Mucosa of stomach (tissue), 1 donor: ENCODE results near the gene LMX1A.

Experiments used
- H3K27me3 ChIP-seq: one replicate; pipeline ENCODE4 v1.7.0; 2013; ENCODE audit warnings: mild to moderate bottlenecking, low read length; ENCODE audit not compliant: control insufficient read depth, insufficient read depth
- H3K36me3 ChIP-seq: one replicate; pipeline ENCODE4 v1.7.0; 2013; ENCODE audit warnings: low read length; ENCODE audit not compliant: control insufficient read depth, insufficient read depth
- H3K4me1 ChIP-seq: one replicate; pipeline ENCODE4 v1.7.0; 2013; ENCODE audit warnings: mild to moderate bottlenecking, low read length; ENCODE audit not compliant: control insufficient read depth, insufficient read depth
- H3K4me3 ChIP-seq: one replicate; pipeline ENCODE4 v1.7.0; 2013; ENCODE audit warnings: low read length
- H3K9ac ChIP-seq: one replicate; pipeline ENCODE4 v1.7.0; 2013; ENCODE audit warnings: mild to moderate bottlenecking, low read length, moderate library complexity
- H3K9me3 ChIP-seq: one replicate; pipeline ENCODE4 v1.7.0; 2013; ENCODE audit warnings: mild to moderate bottlenecking, low read length, moderate library complexity; ENCODE audit not compliant: control insufficient read depth
- donor health status: Pancreatic carcinoma.

LMX1A gene

DNA sequence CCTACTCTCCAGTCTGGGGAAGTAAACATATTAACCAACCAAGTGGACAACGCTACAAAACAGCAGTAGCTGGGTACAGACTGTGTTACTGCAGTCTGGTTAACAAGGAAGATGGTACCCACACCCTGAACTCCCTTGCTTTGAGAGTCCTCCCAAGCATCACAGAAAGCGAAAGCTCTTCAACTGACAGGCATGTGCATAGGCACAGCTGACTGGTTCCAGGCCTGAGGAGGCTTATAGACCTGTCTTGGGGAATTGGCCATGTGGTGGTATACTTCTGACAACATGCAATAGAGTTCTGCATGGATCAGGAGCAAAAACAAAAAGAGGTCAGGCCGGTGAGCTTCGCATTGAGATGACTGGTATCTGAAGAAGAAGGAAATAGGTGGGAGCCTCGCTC is 17.4 kb downstream of the LMX1A start:
- Histone ChIP-seq H3K9ac (no peak overlapping the region), H3K9me3 (no peaks in the 10 kb centered on the region), H3K4me1 (no peaks in the 10 kb centered on the region), H3K4me3 (no peak overlapping the region), H3K27me3 (no peaks in the 10 kb centered on the region), H3K36me3 (no peaks in the 10 kb centered on the region)

- H3K9me3 ChIP-seq = no peaks in the 10 kb centered on the region
- no peaks in the 10 kb centered on the region for H3K27me3 ChIP-seq
- H3K4me3 ChIP-seq = no peak overlapping the region
- H3K9ac ChIP-seq = no peak overlapping the region
- no peaks in the 10 kb centered on the region for H3K4me1 ChIP-seq
- H3K36me3 ChIP-seq = no peaks in the 10 kb centered on the region
These were observed 26.0 kb downstream of the LMX1A start for GRCh38 chr1:165330483-165330882.

- H3K4me1 ChIP-seq = no peaks in the 10 kb centered on the region
- H3K9me3 ChIP-seq = no peaks in the 10 kb centered on the region
- H3K9ac ChIP-seq = no peak overlapping the region
- no peak overlapping the region for H3K4me3 ChIP-seq
- H3K27me3 ChIP-seq = no peaks in the 10 kb centered on the region
- no peaks in the 10 kb centered on the region for H3K36me3 ChIP-seq
These were observed 27.4 kb downstream of the LMX1A start for GRCh38 chr1:165329104-165329503.

DNA sequence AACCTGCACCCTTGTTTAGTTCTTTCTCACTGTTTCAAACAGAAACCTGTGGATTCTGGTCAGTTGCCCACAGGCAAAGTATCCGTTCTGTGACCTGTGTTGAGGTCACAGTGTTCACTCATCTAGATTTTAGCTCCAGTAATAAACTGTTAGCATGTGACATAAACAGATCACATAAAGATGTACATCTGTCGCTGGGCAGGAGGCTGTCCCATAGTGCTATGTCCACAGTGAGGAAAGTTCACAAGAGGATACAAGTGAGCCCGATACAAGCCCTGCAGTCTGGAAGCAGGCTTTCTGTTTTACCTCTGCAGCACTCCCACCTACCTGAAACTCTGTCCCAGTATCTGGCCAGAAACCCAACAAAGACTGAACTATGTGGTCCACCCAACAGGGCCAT is 28.4 kb downstream of the LMX1A start:
- Histone ChIP-seq H3K9me3 (no peaks in the 10 kb centered on the region), H3K36me3 (no peaks in the 10 kb centered on the region), H3K9ac (no peak overlapping the region), H3K4me3 (no peak overlapping the region), H3K27me3 (no peaks in the 10 kb centered on the region), H3K4me1 (no peaks in the 10 kb centered on the region)

GRCh38 chr1:165327538-165327937 is 29.0 kb downstream of the LMX1A start:
- no peaks in the 10 kb centered on the region for H3K4me1 ChIP-seq
- no peaks in the 10 kb centered on the region for H3K36me3 ChIP-seq
- no peak overlapping the region for H3K4me3 ChIP-seq
- no peaks in the 10 kb centered on the region for H3K9me3 ChIP-seq
- no peak overlapping the region for H3K9ac ChIP-seq
- no peaks in the 10 kb centered on the region for H3K27me3 ChIP-seq

- H3K36me3 ChIP-seq = no peaks in the 10 kb centered on the region
- no peak overlapping the region for H3K9ac ChIP-seq
- H3K9me3 ChIP-seq = no peaks in the 10 kb centered on the region
- H3K27me3 ChIP-seq = no peaks in the 10 kb centered on the region
- H3K4me3 ChIP-seq = no peak overlapping the region
- H3K4me1 ChIP-seq = no peaks in the 10 kb centered on the region
These were observed 30.9 kb downstream of the LMX1A start for GRCh38 chr1:165325460-165326203.

DNA sequence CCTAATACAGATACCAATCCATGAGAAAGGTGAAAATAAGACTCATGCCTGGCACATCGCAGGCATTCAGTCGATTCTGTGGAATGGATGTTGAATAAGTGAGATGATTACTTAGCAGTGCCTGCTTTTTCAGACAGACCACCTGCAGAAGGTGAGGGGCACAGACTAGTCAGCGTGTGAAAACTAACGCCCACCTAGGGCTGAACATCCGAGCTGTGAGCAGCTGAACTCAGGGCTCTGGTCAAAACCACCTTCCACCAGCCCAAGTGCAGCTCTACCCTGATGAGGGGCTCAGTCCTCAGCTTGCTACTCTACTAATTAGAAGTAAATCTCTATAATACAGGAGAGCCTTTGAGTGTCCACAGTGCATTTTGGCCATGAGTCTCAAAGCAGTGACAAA is 32.5 kb downstream of the LMX1A start:
- Histone ChIP-seq H3K4me1 (no peaks in the 10 kb centered on the region), H3K4me3 (no peak overlapping the region), H3K36me3 (no peaks in the 10 kb centered on the region), H3K27me3 (no peaks in the 10 kb centered on the region), H3K9me3 (no peaks in the 10 kb centered on the region), H3K9ac (no peak overlapping the region)

- Histone ChIP-seq H3K36me3 (no peaks in the 10 kb centered on the region), H3K9ac (no peak overlapping the region), H3K27me3 (no peaks in the 10 kb centered on the region)
These were observed 38.9 kb downstream of the LMX1A start for GRCh38 chr1:165317612-165318011.

GRCh38 chr1:165316153-165316772 is 40.3 kb downstream of the LMX1A start:
- Histone ChIP-seq H3K4me3 (no peak overlapping the region), H3K27me3 (no peaks in the 10 kb centered on the region), H3K4me1 (no peaks in the 10 kb centered on the region), H3K9me3 (no peaks in the 10 kb centered on the region), H3K9ac (no peak overlapping the region), H3K36me3 (no peaks in the 10 kb centered on the region)

More at GRCh38 chr1:165317612-165318011, 38.9 kb downstream of the LMX1A start:
- no peak overlapping the region for H3K4me3 ChIP-seq
- H3K9me3 ChIP-seq = no peaks in the 10 kb centered on the region
- no peaks in the 10 kb centered on the region for H3K4me1 ChIP-seq

DNA sequence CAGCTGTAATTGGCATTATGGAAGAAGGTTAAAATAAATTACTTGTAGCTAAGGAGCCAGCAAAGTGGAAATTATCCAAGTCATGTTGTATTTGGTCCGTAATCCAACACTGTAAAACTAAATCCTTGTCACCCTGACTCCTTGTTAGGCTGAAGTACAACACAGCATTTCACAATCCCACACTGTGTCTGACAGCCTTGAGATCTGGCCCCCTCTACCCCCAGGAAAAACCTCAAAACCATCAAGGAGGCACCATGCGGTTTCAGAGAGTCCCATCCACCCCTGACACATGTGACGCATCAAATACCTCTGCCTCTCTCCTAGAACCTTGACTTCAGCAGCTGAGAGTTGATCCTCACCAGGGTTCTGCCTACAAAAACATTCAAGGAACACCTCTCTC is 41.0 kb downstream of the LMX1A start:
- no peaks in the 10 kb centered on the region for H3K4me1 ChIP-seq
- no peak overlapping the region for H3K4me3 ChIP-seq
- no peaks in the 10 kb centered on the region for H3K27me3 ChIP-seq
- H3K36me3 ChIP-seq = no peaks in the 10 kb centered on the region
- H3K9me3 ChIP-seq = no peaks in the 10 kb centered on the region
- H3K9ac ChIP-seq = no peak overlapping the region

- no peaks in the 10 kb centered on the region for H3K9me3 ChIP-seq
- no peaks in the 10 kb centered on the region for H3K36me3 ChIP-seq
- H3K4me3 ChIP-seq = no peak overlapping the region
- H3K4me1 ChIP-seq = no peaks in the 10 kb centered on the region
- no peak overlapping the region for H3K9ac ChIP-seq
- no peaks in the 10 kb centered on the region for H3K27me3 ChIP-seq
These were observed 42.6 kb downstream of the LMX1A start for GRCh38 chr1:165313903-165314302.

DNA sequence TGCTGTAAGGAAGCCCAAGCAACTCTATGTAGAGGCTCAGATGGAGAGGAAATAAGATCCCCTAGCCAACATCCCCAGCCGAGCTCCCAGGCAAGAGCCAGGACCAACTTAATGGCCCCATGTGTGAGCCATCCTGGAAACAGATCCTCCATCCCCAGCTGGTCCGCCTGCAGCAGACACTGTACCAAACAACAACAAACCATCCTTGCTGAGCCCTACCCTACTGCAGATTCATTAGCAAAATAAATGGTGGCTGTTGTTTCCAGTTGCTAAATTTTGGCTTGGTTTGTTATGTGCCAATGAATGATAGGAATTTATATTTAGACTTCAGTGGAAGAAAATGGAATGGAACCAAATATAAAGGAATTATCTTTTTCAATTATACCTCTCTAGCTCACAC is 43.9 kb downstream of the LMX1A start:
- no peak overlapping the region for H3K9ac ChIP-seq
- H3K4me3 ChIP-seq = no peak overlapping the region
- H3K36me3 ChIP-seq = no peaks in the 10 kb centered on the region
- H3K27me3 ChIP-seq = no peaks in the 10 kb centered on the region
- H3K4me1 ChIP-seq = no peaks in the 10 kb centered on the region
- H3K9me3 ChIP-seq = no peaks in the 10 kb centered on the region
